HCT116 (cell line): ENCODE data around the gene DOK5. TPM values are rescaled to one million over a fixed set of nuclear protein-coding genes. Genes with fewer than 3 reads are reported as not detected.

ENCODE experiments used
- ATAC-seq: fragments of 200-7000 bp; cut with Tn5 transposase; 2 replicates; pipeline ENCODE4 v1.9.1; 2020; ENCODE audit warnings: mild to moderate bottlenecking, moderate library complexity
- BruUV-seq: library from RNA; stranded (reverse); fragments of 400-500 nt; replicated peaks from 2 replicates; lab custom pipeline; 2021; lab: Mats Ljungman, UMichigan
- CTCF ChIA-PET: fragments of 300-600 bp; sonication (Branson Sonifier 250); formaldehyde crosslinking; loops from one replicate; lab custom pipeline; 2021; ENCODE audit warnings: antibody characterized with exemption; lab: Charles Lee
- POLR2A ChIA-PET: fragments of 300-600, 350-600 bp; sonication (Branson Sonifier 250); formaldehyde crosslinking; loops from one replicate; lab custom pipeline; 2021; ENCODE audit warnings: antibody characterized with exemption; lab: Charles Lee
- RAD21 ChIA-PET, 2 experiments: fragments of 300-600 bp; sonication (Branson Sonifier 250); formaldehyde crosslinking; loops; one replicate each; lab custom pipeline; 2023; ENCODE audit warnings: low total read pairs in 2 of 2; ENCODE audit not compliant: uncharacterized antibody in 2 of 2, unreplicated experiment in 2 of 2, low non-redundant PET in 1 of 2; lab: Charles Lee
- DNase-seq: peaks from one replicate; pipeline ENCODE4 v3.0.0-alpha.2; 2010; ENCODE audit warnings: low read depth, low spot score
- H2AFZ ChIP-seq: fragments of 200-600 bp; shearing (Covaris generic), sonication (generic); 2 replicates; pipeline ENCODE4 v1.6.1; 2017; ENCODE audit warnings: low read depth, mixed run types, mixed read lengths, antibody characterized with exemption, low read length; ENCODE audit not compliant: poor library complexity, severe bottlenecking
- H3K27ac ChIP-seq: 2 replicates; pipeline ENCODE4 v1.5.1; 2012; ENCODE audit warnings: low read depth, low read length
- H3K27me3 ChIP-seq: fragments of 200-600 bp; sonication (generic); 2 replicates; pipeline ENCODE4 v1.6.1; 2016; ENCODE audit warnings: mixed run types, low read length, mixed read lengths; ENCODE audit not compliant: insufficient read depth
- H3K36me3 ChIP-seq, 2 experiments: fragments of 200-500 bp in 1 of 2; fragments of 200-600 bp in 1 of 2; sonication (Bioruptor generic) in 1 of 2; sonication (generic) in 1 of 2; 2 replicates each; pipeline versions ENCODE4 v1.5.1 to v1.6.1; 2014 to 2016; ENCODE audit warnings: low read length in 2 of 2, inconsistent platforms in 1 of 2, mixed read lengths in 1 of 2, mixed run types in 1 of 2; ENCODE audit not compliant: insufficient read depth in 2 of 2, control insufficient read depth in 1 of 2
- H3K4me1 ChIP-seq, 2 experiments: fragments of 200-600 bp in 1 of 2; sonication (generic) in 1 of 2; 2 replicates each; pipeline versions ENCODE4 v1.5.1 to v1.6.1; 2012 to 2017; ENCODE audit warnings: low read length in 2 of 2, inconsistent platforms in 1 of 2, mild to moderate bottlenecking in 1 of 2, mixed read lengths in 1 of 2, mixed run types in 1 of 2, moderate library complexity in 1 of 2; ENCODE audit not compliant: insufficient read depth in 2 of 2, control insufficient read depth in 1 of 2
- H3K4me2 ChIP-seq: fragments of 200-600 bp; sonication (generic); 2 replicates; pipeline ENCODE4 v1.6.1; 2017; ENCODE audit warnings: mixed run types, low read length, mixed read lengths
- H3K4me3 ChIP-seq, 2 experiments: fragments of 200-600 bp in 1 of 2; sonication (generic) in 1 of 2; replicated peaks in 1 of 2; 2 replicates each; pipeline ENCODE4 v1.5.1; 2011 to 2016; ENCODE audit warnings: low read length in 2 of 2, control low read depth in 1 of 2, low read depth in 1 of 2, mild to moderate bottlenecking in 1 of 2, mixed read lengths in 1 of 2, mixed run types in 1 of 2
- H3K79me2 ChIP-seq: fragments of 200-600 bp; sonication (generic); 2 replicates; pipeline ENCODE4 v1.6.1; 2017; ENCODE audit warnings: mild to moderate bottlenecking, mixed run types, low read length, moderate library complexity, mixed read lengths; ENCODE audit not compliant: insufficient read depth
- H3K9ac ChIP-seq: fragments of 200-600 bp; sonication (generic); 2 replicates; pipeline ENCODE4 v1.6.1; 2016; ENCODE audit warnings: low read length, mixed read lengths
- H3K9me2 ChIP-seq: fragments of 200-600 bp; sonication (generic), shearing (Covaris generic); 2 replicates; pipeline ENCODE4 v1.6.1; 2017; ENCODE audit warnings: mixed run types, mild to moderate bottlenecking, moderate library complexity; ENCODE audit not compliant: insufficient read depth
- H3K9me3 ChIP-seq, 2 experiments: fragments of 200-500 bp in 1 of 2; fragments of 200-600 bp in 1 of 2; sonication (Bioruptor generic) in 1 of 2; sonication (generic) in 1 of 2; 2 replicates each; pipeline ENCODE4 v1.6.1; 2014 to 2017; ENCODE audit warnings: low read length in 2 of 2, mixed read lengths in 2 of 2, inconsistent platforms in 1 of 2, low read depth in 1 of 2, mild to moderate bottlenecking in 1 of 2, mixed run types in 1 of 2, moderate library complexity in 1 of 2; ENCODE audit not compliant: control insufficient read depth in 1 of 2, insufficient read depth in 1 of 2
- H4K20me1 ChIP-seq: fragments of 200-600 bp; sonication (generic), shearing (Covaris generic); 2 replicates; pipeline ENCODE4 v1.6.1; 2017; ENCODE audit warnings: mixed run types, mild to moderate bottlenecking, moderate library complexity; ENCODE audit not compliant: insufficient read depth
- CEBPB ChIP-seq: IDR thresholded peaks from 2 replicates; pipeline ENCODE4 v1.6.1; 2012; ENCODE audit warnings: low read depth
- EGR1 ChIP-seq: IDR thresholded peaks from 2 replicates; pipeline ENCODE4 v1.6.1; 2012; ENCODE audit warnings: low read depth
- ELF1 ChIP-seq: IDR thresholded peaks from 2 replicates; pipeline ENCODE4 v1.6.1; 2012; ENCODE audit warnings: low read depth, borderline replicate concordance
- FOSL1 ChIP-seq: IDR thresholded peaks from 2 replicates; pipeline ENCODE4 v1.6.1; 2012; ENCODE audit warnings: low read depth
- RAD21 ChIP-seq: IDR thresholded peaks from 2 replicates; pipeline ENCODE4 v1.6.1; 2012; ENCODE audit warnings: low read depth, mild to moderate bottlenecking
- SIN3A ChIP-seq: IDR thresholded peaks from 2 replicates; pipeline ENCODE4 v1.6.1; 2012; ENCODE audit warnings: low read depth
- SP1 ChIP-seq: IDR thresholded peaks from 2 replicates; pipeline ENCODE4 v1.6.1; 2012; ENCODE audit warnings: low read depth
- SRF ChIP-seq: IDR thresholded peaks from 2 replicates; pipeline ENCODE4 v1.6.1; 2012; ENCODE audit warnings: low read depth
- TCF7L2 ChIP-seq: IDR thresholded peaks from 2 replicates; pipeline ENCODE4 v1.7.0; 2011; ENCODE audit warnings: borderline replicate concordance, inconsistent platforms; ENCODE audit not compliant: insufficient read depth, insufficient read length; ENCODE audit errors: extremely low read depth
- YY1 ChIP-seq: IDR thresholded peaks from 2 replicates; pipeline ENCODE4 v1.6.1; 2011; ENCODE audit warnings: low read length, low read depth, moderate library complexity, mild to moderate bottlenecking; ENCODE audit not compliant: insufficient replicate concordance; ENCODE audit errors: extremely low read depth
- ZFX ChIP-seq: fragments of 450-650 bp; IDR thresholded peaks from 2 replicates; pipeline ENCODE4 v1.6.1; 2017
- intact Hi-C: fragments of 100-400 bp; cut with micrococcal nuclease; formaldehyde crosslinking; loops from 2 replicates; pipeline ENCODE4 v1.10.0; 2022
- total RNA-seq: library from RNA; stranded (reverse); gene quantifications from one replicate; pipeline ENCODE4 v1.2.1, GENCODE V29; 2021; ENCODE audit not compliant: unreplicated experiment
- TF ChIP-seq, protein P1 (sequence below), 3 experiments: fragments of 200-600 bp in 1 of 3; sonication (generic) in 1 of 3; IDR thresholded peaks in 2 of 3; conservative IDR thresholded peaks in 1 of 3; 2 replicates each; pipeline ENCODE4 v1.5.1; 2012 to 2017; ENCODE audit warnings: low read depth in 2 of 3, low read length in 2 of 3, antibody characterized with exemption in 1 of 3, borderline replicate concordance in 1 of 3, control low read depth in 1 of 3, mild to moderate bottlenecking in 1 of 3, mixed read lengths in 1 of 3, mixed run types in 1 of 3, moderate library complexity in 1 of 3; ENCODE audit not compliant: insufficient read depth in 1 of 3
- TF ChIP-seq, protein P2 (sequence below): IDR thresholded peaks from 2 replicates; pipeline ENCODE4 v1.6.1; 2012
- TF ChIP-seq, protein P3 (sequence below): IDR thresholded peaks from 2 replicates; pipeline ENCODE4 v1.6.1; 2011; ENCODE audit warnings: mild to moderate bottlenecking, low read length, moderate library complexity; ENCODE audit not compliant: insufficient replicate concordance; ENCODE audit errors: extremely low read depth

DOK5 gene
- total RNA-seq, 1 experiment from 2014 or later = not detected

DNA sequence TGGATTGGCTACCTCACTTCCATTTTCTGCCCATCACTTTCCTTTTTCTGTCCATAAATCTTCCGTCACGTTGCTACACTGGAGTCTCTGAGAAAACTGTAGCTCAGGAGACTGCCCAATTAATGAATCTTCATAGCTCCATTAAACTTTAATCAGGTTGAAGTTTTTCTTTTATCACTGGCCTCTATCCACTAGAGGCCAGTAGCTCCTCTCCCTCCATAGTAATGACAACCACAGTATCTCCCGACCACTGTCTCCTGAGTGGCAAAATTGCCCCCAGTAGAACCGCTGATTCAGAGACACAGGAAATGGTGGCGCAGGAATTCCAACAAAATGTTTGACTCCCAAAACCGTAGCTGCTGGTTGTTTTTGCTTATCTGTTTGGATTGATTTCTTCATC is 18.4 kb upstream of the DOK5 start:
- Histone ChIP-seq H3K79me2 (no peaks in the 10 kb centered on the region), H3K27ac (no peak overlapping the region), H3K4me2 (no peak overlapping the region), H3K9me3 (no peaks in the 10 kb centered on the region), H3K36me3 (no peaks in the 10 kb centered on the region), H2AFZ (no peak overlapping the region), H3K4me3 (no peak overlapping the region), H3K4me1 (no peaks in the 10 kb centered on the region), H3K27me3 (no peaks in the 10 kb centered on the region), H3K9me2 (no peaks in the 10 kb centered on the region), H4K20me1 (no peaks in the 10 kb centered on the region), H3K9ac (no peak overlapping the region)
- ATAC-seq (peak; percentile 49; the same call in 1 of the 2 replicates), DNase-seq (no peak)
- ChIA-PET RAD21 (no interaction called here), POLR2A (no interaction called here), CTCF (interaction anchor here (0.6 to 1.1 kb wide), 4 partner anchors 22 to 189 kb away, joined by 3 read pairs; no protein-coding TSS in a partner anchor)
- no TSS peak for BruUV-seq
- intact Hi-C loops = no loop called here
- TF ChIP-seq, protein P1, sequence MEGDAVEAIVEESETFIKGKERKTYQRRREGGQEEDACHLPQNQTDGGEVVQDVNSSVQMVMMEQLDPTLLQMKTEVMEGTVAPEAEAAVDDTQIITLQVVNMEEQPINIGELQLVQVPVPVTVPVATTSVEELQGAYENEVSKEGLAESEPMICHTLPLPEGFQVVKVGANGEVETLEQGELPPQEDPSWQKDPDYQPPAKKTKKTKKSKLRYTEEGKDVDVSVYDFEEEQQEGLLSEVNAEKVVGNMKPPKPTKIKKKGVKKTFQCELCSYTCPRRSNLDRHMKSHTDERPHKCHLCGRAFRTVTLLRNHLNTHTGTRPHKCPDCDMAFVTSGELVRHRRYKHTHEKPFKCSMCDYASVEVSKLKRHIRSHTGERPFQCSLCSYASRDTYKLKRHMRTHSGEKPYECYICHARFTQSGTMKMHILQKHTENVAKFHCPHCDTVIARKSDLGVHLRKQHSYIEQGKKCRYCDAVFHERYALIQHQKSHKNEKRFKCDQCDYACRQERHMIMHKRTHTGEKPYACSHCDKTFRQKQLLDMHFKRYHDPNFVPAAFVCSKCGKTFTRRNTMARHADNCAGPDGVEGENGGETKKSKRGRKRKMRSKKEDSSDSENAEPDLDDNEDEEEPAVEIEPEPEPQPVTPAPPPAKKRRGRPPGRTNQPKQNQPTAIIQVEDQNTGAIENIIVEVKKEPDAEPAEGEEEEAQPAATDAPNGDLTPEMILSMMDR (IDR thresholded peaks at IDR 0.05 in 2 of 3, conservative IDR thresholded peaks at IDR 0.05 in 1 of 3; ENCODE audit: borderline replicate concordance in 1 of 3, insufficient read depth in 1 of 3, low read depth in 2 of 3, low read length in 2 of 3) = peak in 2 of 3 experiments; percentile 6 to 25; a peak in 1 of 6 replicates
- TF ChIP-seq SIN3A = no peak
- no peak for TF ChIP-seq EGR1
- TF ChIP-seq SP1 = no peak
- no peak for TF ChIP-seq CEBPB
- TF ChIP-seq RAD21 = 0 out of 2 replicates have a peak, but pooled peaks have one; percentile 12
- TF ChIP-seq, protein P2, sequence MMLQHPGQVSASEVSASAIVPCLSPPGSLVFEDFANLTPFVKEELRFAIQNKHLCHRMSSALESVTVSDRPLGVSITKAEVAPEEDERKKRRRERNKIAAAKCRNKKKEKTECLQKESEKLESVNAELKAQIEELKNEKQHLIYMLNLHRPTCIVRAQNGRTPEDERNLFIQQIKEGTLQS = no peak
- TF ChIP-seq TCF7L2 = no peak
- TF ChIP-seq, protein P3, sequence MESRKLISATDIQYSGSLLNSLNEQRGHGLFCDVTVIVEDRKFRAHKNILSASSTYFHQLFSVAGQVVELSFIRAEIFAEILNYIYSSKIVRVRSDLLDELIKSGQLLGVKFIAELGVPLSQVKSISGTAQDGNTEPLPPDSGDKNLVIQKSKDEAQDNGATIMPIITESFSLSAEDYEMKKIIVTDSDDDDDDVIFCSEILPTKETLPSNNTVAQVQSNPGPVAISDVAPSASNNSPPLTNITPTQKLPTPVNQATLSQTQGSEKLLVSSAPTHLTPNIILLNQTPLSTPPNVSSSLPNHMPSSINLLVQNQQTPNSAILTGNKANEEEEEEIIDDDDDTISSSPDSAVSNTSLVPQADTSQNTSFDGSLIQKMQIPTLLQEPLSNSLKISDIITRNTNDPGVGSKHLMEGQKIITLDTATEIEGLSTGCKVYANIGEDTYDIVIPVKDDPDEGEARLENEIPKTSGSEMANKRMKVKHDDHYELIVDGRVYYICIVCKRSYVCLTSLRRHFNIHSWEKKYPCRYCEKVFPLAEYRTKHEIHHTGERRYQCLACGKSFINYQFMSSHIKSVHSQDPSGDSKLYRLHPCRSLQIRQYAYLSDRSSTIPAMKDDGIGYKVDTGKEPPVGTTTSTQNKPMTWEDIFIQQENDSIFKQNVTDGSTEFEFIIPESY = no peak
- TF ChIP-seq ZFX = no peak
- TF ChIP-seq ELF1 = no peak
- no peak for TF ChIP-seq FOSL1
- TF ChIP-seq YY1 = no peak
- TF ChIP-seq SRF = no peak
